ENCODE data around the gene NOX3.

The NOX3 gene

GRCh38 chr6:155455766-155456165, at the start of gene NOX3:
TSS of gene NOX3 (minus strand) at chr6:155455839. CDS start at chr6:155455800, 39 bp downstream.
- no peak for TF ChIP-seq CTCF (conservative IDR thresholded peaks at IDR 0.05)

GRCh38 chr6:155504848-155505607, 49.4 kb upstream of the NOX3 start:
- TF ChIP-seq CTCF (conservative IDR thresholded peaks at IDR 0.05): no peak
- H3K27ac ChIP-seq: no peak overlapping the region

More at GRCh38 chr6:155455766-155456165, at the start of gene NOX3:
- no peak within 1 kb of the TSS for H3K27ac ChIP-seq

GRCh38 chr6:155502393-155502792, 46.8 kb upstream of the NOX3 start:
- H3K27ac ChIP-seq: no peak overlapping the region
- no peak for TF ChIP-seq CTCF (conservative IDR thresholded peaks at IDR 0.05)

GRCh38 chr6:155499574-155499973, 43.9 kb upstream of the NOX3 start:
- no peak for TF ChIP-seq CTCF (conservative IDR thresholded peaks at IDR 0.05)
- no peak overlapping the region for H3K27ac ChIP-seq

GRCh38 chr6:155498370-155498769, 42.7 kb upstream of the NOX3 start:
- no peak overlapping the region for H3K27ac ChIP-seq
- TF ChIP-seq CTCF (conservative IDR thresholded peaks at IDR 0.05): no peak

- no peak for TF ChIP-seq CTCF (conservative IDR thresholded peaks at IDR 0.05)
- no peak overlapping the region for H3K27ac ChIP-seq
Measured at GRCh38 chr6:155497273-155497672, 41.6 kb upstream of the NOX3 start.

- TF ChIP-seq CTCF (conservative IDR thresholded peaks at IDR 0.05): peak; percentile 52
- H3K27ac ChIP-seq: no peak overlapping the region
Measured at GRCh38 chr6:155495011-155495768, 39.6 kb upstream of the NOX3 start.
